Measurements from ENCODE around the gene TTC23.

The TTC23 gene

DNA sequence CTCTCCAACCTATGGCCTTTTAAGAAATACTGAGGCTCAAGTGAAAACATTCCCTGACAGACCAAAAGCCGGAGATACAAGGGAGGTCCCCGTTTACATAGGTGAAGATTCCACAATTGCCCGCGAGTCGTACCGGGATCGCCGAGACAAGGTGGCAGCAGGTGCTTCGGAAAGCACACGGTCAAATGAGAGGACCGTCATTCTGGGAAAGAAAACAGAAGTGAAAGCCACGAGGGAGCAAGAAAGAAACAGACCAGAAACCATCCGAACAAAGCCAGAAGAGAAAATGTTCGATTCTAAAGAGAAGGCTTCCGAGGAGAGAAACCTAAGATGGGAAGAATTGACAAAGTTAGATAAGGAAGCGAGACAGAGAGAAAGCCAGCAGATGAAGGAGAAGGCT lies 119.7 kb downstream of the TTC23 start:
- Histone ChIP-seq H3K36me3 (replicated peaks) (no peaks in the 10 kb centered on the region), H3K27me3 (replicated peaks) (no peaks in the 10 kb centered on the region), H3K4me3 (ENCODE audit: low read depth, low read length) (no peak overlapping the region), H3K27ac (no peak overlapping the region)
- TF ChIP-seq, protein P1, sequence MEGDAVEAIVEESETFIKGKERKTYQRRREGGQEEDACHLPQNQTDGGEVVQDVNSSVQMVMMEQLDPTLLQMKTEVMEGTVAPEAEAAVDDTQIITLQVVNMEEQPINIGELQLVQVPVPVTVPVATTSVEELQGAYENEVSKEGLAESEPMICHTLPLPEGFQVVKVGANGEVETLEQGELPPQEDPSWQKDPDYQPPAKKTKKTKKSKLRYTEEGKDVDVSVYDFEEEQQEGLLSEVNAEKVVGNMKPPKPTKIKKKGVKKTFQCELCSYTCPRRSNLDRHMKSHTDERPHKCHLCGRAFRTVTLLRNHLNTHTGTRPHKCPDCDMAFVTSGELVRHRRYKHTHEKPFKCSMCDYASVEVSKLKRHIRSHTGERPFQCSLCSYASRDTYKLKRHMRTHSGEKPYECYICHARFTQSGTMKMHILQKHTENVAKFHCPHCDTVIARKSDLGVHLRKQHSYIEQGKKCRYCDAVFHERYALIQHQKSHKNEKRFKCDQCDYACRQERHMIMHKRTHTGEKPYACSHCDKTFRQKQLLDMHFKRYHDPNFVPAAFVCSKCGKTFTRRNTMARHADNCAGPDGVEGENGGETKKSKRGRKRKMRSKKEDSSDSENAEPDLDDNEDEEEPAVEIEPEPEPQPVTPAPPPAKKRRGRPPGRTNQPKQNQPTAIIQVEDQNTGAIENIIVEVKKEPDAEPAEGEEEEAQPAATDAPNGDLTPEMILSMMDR (IDR thresholded peaks at IDR 0.05; ENCODE audit: low read depth, low read length, missing control alignments) = no peak
- DNase-seq = no peak
- in situ Hi-C loops (cut with HindIII; ENCODE audit: low pct_ligation_motif_present, low sequenced_read_pairs) = no loop called here

- TF ChIP-seq, protein P1 (IDR thresholded peaks at IDR 0.05; ENCODE audit: low read depth, low read length, missing control alignments) = no peak
- in situ Hi-C loops (cut with HindIII; ENCODE audit: low pct_ligation_motif_present, low sequenced_read_pairs) = no loop called here
- no peak for DNase-seq
- no peaks in the 10 kb centered on the region for H3K27me3 ChIP-seq (replicated peaks)
- no peaks in the 10 kb centered on the region for H3K36me3 ChIP-seq (replicated peaks)
- H3K4me3 ChIP-seq (ENCODE audit: low read depth, low read length) = no peak overlapping the region
- no peak overlapping the region for H3K27ac ChIP-seq
These were observed 121.0 kb downstream of the TTC23 start for GRCh38 chr15:99128411-99128810.

DNA sequence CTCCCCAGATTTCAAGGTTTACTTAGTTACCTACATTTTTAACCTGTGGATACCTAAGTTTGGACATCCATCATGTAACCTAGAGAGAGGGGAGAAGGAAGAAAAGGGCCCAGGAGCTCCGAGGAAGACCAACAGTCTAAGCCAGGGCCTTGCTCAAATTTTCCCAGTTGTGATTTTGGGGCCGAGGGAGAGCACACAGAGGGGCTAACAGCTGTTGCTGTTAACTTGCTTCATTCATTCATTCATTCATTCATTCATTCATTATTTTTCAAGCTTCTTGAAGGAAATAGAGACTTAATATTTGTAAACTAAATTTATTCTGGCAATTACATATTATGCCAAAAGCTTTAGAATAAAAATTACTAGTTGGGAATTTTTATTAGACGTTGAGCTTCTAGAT lies 121.6 kb downstream of the TTC23 start:
- in situ Hi-C loops (cut with HindIII; ENCODE audit: low pct_ligation_motif_present, low sequenced_read_pairs) = no loop called here
- H3K36me3 ChIP-seq (replicated peaks) = no peaks in the 10 kb centered on the region
- H3K4me3 ChIP-seq (ENCODE audit: low read depth, low read length) = no peak overlapping the region
- TF ChIP-seq, protein P1 (IDR thresholded peaks at IDR 0.05; ENCODE audit: low read depth, low read length, missing control alignments) = no peak
- H3K27me3 ChIP-seq (replicated peaks) = no peaks in the 10 kb centered on the region
- no peak for DNase-seq
- H3K27ac ChIP-seq = no peak overlapping the region

DNA sequence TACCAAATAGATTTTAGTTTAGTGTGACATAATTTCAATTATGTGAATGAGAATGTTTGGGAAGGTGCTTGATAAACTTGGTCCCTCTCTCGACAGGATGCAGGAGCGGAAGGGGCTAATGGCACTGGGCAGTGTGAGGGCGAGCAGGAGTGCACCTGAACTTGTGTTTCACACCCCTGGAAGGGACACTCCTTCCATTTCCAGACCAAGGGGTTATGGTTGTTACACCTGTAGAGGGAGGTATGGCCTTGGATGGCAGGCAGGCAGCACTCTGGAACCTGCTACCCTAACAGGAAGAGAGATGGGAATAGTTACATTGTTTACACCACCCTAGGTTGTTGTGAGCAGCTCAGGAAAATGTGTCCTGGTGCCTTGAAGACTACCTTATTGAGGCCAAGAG lies 122.5 kb downstream of the TTC23 start:
- H3K36me3 ChIP-seq (replicated peaks) = no peaks in the 10 kb centered on the region
- no peak overlapping the region for H3K4me3 ChIP-seq (ENCODE audit: low read depth, low read length)
- DNase-seq = no peak
- in situ Hi-C loops (cut with HindIII; ENCODE audit: low pct_ligation_motif_present, low sequenced_read_pairs) = no loop called here
- TF ChIP-seq, protein P1 (IDR thresholded peaks at IDR 0.05; ENCODE audit: low read depth, low read length, missing control alignments) = no peak
- H3K27ac ChIP-seq = no peak overlapping the region
- no peaks in the 10 kb centered on the region for H3K27me3 ChIP-seq (replicated peaks)

DNA sequence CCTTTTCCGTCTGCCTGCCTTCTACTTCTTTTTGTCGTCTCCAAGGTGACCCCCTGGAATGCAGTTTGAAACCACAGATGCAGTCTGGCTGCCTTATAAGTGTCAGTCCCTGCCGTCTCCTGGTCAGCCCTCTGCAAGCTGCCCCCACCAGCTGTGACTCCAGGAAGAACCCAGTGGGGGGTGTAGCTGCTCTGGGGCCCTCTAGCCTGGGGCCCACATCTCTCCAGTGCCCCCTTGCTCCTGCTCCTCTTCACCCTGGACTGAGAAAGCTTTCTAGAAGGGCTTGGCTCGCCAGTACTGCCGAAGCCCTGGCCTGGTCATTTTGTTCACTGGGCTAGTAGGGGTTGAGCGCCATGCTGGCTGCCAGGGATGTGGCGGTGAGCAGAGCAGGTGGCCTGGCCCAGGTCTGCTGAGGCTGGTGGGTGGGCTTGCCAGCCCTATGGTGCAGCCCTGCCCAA lies 123.2 kb downstream of the TTC23 start:
- H3K4me3 ChIP-seq (ENCODE audit: low read depth, low read length) = no peak overlapping the region
- H3K36me3 ChIP-seq (replicated peaks) = no peaks in the 10 kb centered on the region
- H3K27me3 ChIP-seq (replicated peaks) = no peaks in the 10 kb centered on the region
- no peak for DNase-seq
- TF ChIP-seq, protein P1 (IDR thresholded peaks at IDR 0.05; ENCODE audit: low read depth, low read length, missing control alignments) = no peak
- in situ Hi-C loops (cut with HindIII; ENCODE audit: low pct_ligation_motif_present, low sequenced_read_pairs) = no loop called here
- H3K27ac ChIP-seq = no peak overlapping the region

Data from brain microvascular endothelial cell (primary cell).